ENCODE results near the gene OPN1MW2. TPM values are rescaled to one million over a fixed set of nuclear protein-coding genes. Genes with fewer than 3 reads are reported as not detected.

OPN1MW2 gene
- total RNA-seq, 1 donor from 2014 or later: not detected

Other genes with a start within 250 kb of the OPN1MW2 start
- 25.2 TPM for gene HCFC1, start 247.9 kb upstream of the OPN1MW2 start, total RNA-seq
- gene TMEM187, start 247.0 kb upstream of the OPN1MW2 start, total RNA-seq: 9.4 TPM
- gene IRAK1, start 199.9 kb upstream of the OPN1MW2 start, total RNA-seq: 20.4 TPM
- gene MECP2, start 122.0 kb upstream of the OPN1MW2 start, total RNA-seq: 37.5 TPM
- not detected for gene OPN1LW, start 75.5 kb upstream of the OPN1MW2 start, total RNA-seq
- gene OPN1MW, start 37.2 kb upstream of the OPN1MW2 start, total RNA-seq: not detected
- not detected for gene OPN1MW3, start 37.8 kb downstream of the OPN1MW2 start, total RNA-seq
- gene TEX28, start 75.4 kb downstream of the OPN1MW2 start, total RNA-seq: not detected
- 1.6 TPM for gene TKTL1, start 76.0 kb downstream of the OPN1MW2 start, total RNA-seq
- 406 TPM for gene FLNA, start 154.9 kb downstream of the OPN1MW2 start, total RNA-seq
- gene EMD, start 159.5 kb downstream of the OPN1MW2 start, total RNA-seq: 23.1 TPM
- 9,585 TPM for gene RPL10, start 178.6 kb downstream of the OPN1MW2 start, total RNA-seq
- 49.2 TPM for gene DNASE1L1, start 189.5 kb downstream of the OPN1MW2 start, total RNA-seq
- gene TAFAZZIN, start 191.8 kb downstream of the OPN1MW2 start, total RNA-seq: 17.0 TPM
- gene ATP6AP1, start 208.9 kb downstream of the OPN1MW2 start, total RNA-seq: 81.8 TPM
- 91.6 TPM for gene GDI1, start 217.4 kb downstream of the OPN1MW2 start, total RNA-seq
- gene FAM50A, start 224.4 kb downstream of the OPN1MW2 start, total RNA-seq: 27.5 TPM
- gene PLXNA3, start 238.5 kb downstream of the OPN1MW2 start, total RNA-seq: 15.4 TPM